Left colon (tissue), 2 donors: ENCODE results near the gene DMXL2. TPM values are rescaled to one million over a fixed set of nuclear protein-coding genes. Genes with fewer than 3 reads are reported as not detected.
"Not testable (repeated sequence)": the region's sequence is repeated elsewhere in the genome, so short reads cannot be mapped to it uniquely, and the experiment has no call there.

Experiments used
- ATAC-seq: fragments of 200-7000 bp; cut with Tn5 transposase; one replicate; pipeline ENCODE4 v1.9.1; 2020; ENCODE audit warnings: mild to moderate bottlenecking, moderate library complexity
- DNase-seq, 2 donors: peaks; one replicate each; pipeline ENCODE4 v3.0.0-alpha.2; 2020
- intact Hi-C, 2 donors: fragments of 100-400 bp; cut with DNase I in 1 of 2; cut with micrococcal nuclease in 1 of 2; formaldehyde crosslinking; loops; one replicate each; pipeline versions ENCODE4 v1.11.2 to v1.14.0; 2022; cut with DNase I, micrococcal nuclease
- total RNA-seq, 2 donors: library from RNA; stranded (reverse); fragmentation: NEBNext Ultra II Directional; extraction: Animal tissue kit (Norgen Biotek cat#: 25700); gene quantifications; one replicate each; pipeline ENCODE4 v1.2.1, GENCODE V29; 2021
- donor health status: DM: no; HTN: no; CAD: no.
- donor health status: DM: yes; HTN: yes; CAD: no.

The DMXL2 gene
- total RNA-seq, 2 donors from 2014 or later = 37.7 to 42.0 TPM

- DNase-seq (no peak), ATAC-seq (no peak)
- intact Hi-C loops = no loop called here
Observed at GRCh38 chr15:51634591-51635198, 12.1 kb upstream of the DMXL2 start.

- peak; percentile 37 for ATAC-seq
- DNase-seq = no peak
- intact Hi-C loops = no loop called here
Observed at GRCh38 chr15:51629612-51630011, 7.0 kb upstream of the DMXL2 start.

DNA sequence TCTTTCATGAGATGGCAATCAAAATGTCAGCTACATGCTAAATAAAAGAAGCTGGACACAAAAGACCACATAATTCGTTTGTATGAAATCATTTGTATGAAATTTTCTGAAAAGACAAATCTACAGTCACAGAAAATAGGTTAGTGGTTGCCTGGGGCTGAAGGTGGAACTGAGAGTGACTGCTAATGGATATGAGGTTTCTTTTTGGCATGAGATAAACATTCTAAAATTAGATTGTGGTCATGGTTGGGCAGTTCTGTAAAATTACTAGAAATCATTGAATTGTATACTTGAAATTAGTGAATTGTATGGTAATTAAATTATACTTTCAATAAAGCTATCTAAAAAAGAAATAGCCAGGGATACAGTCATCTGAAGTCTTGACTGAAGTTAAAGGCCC is 2.7 kb upstream of the DMXL2 start:
- no peak for DNase-seq
- intact Hi-C loops = no loop called here
- ATAC-seq = no peak

- ATAC-seq (no peak), DNase-seq (no peak)
- intact Hi-C loops = no loop called here
Observed at GRCh38 chr15:51624022-51624421, 1.5 kb upstream of the DMXL2 start.

DNA sequence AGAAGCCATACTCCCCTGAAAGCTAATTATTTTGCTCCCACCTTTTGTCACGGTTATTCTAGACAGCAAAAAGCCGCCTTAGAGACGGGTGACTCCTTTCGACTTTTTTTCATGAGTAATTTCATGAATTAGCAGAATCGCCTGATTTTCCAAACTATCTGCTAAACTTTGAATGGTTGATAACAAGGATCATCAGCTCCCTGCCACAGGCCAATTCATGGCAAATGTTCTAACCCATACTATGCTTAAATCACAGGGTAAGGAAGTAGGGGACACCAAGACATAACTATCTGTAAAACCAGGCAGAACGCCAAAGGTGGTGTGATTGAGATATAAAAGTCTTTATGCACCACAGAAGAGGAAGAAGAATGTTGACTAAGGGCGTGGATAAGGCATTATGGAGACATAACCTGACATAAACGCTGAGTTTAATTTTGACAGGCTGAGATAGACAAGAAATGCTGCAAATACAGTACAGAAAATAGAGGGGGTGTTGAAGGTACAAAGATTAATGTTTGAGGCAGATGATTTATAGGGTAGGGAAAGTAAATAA is 891 bp upstream of the DMXL2 start:
- ATAC-seq = peak; percentile 76
- peak; percentile 67 to 78 for DNase-seq
- intact Hi-C loops = no loop called here

DNA sequence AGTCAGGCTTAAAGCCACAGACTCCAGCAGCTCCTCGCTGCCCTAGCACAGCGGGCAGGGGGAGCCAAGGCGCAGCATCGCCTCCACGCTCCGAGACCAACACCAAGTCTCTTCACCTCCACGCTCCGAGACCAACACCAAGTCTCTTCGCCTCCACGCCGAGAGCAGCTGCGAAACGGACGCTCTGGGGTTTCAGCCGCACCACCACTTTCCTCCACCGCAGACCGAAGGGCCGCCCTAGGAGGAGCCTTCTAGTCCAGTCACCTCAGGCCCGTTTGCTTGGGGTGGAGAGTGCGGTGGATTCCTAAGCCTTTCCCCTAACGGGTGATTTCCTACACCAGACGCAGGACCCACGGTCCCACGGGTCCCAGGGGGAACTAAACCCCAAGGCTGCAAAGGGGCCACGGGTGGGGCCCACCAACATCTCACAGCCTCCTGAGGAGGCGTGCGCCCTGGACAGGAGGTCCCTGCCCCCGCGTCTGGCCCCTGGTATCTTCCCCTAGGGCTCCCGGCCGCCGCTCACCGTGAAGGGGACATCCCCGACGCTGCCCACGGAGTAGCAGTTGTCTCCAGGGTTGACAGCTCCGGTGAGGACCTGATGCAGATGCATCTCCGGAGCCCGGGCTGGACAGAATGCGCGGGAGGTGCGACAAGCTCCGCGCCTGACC is 501 bp downstream of the DMXL2 start:
- intact Hi-C loops = no loop called here
- ATAC-seq (peak; percentile 48), DNase-seq (peak; percentile 49 to 59)

DNA sequence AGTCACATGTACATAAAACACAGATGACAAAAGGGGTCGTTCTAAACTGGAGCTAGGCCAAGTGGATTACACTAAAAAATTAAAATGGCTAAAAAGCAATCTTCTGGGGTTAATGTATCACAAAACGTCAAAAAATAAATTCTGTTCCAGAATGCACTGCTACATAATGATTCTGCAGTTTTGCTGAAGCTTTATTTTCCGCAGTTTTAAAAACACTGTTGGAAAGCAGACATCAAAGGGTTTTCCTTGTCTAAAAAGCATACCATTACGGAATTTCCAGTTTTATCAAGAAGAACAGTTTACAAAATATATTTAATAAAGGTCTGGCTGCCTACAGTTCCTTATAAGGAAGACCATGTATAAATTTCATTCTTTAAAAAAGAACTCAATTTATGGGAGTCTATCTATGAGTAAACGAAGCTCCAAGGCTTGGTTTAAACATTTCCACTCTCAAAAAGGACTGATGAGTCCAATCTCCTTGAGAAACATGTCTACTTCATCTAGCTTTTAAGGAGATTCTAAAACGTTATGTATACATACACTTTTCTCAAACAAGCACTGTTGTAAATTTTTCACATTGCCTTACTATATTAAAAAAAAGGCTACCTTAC is 1.3 kb downstream of the DMXL2 start:
- intact Hi-C loops = no loop called here
- ATAC-seq (no peak), DNase-seq (no peak)

GRCh38 chr15:51620641-51621040 is 1.9 kb downstream of the DMXL2 start:
- ATAC-seq (no peak), DNase-seq (no peak)
- intact Hi-C loops = no loop called here

GRCh38 chr15:51620122-51620521 is 2.4 kb downstream of the DMXL2 start:
- intact Hi-C loops = no loop called here
- ATAC-seq (no peak), DNase-seq (no peak)

- intact Hi-C loops = no loop called here
- ATAC-seq = no peak
Observed at GRCh38 chr15:51619331-51620035, 3.1 kb downstream of the DMXL2 start.

DNA sequence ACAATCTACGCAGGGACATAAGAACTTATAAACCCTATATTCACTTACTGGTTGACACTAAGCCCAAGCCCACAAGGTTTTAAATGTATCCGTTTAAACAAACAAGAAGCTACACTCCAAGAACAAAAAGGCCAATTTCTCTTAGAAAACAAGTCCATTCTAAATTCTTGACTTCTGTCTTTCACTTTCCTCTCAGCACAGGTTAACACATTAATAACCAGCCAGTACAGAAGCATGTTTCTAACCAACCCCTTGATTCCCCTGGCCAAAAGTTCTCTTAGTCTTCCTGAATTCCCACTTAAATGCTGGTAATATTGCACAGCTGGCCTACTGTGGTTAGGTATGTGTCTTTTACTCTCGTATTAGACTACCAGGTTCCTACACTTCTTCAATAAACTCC is 4.7 kb downstream of the DMXL2 start:
- intact Hi-C loops = no loop called here
- ATAC-seq (no peak), DNase-seq (no peak)

More at GRCh38 chr15:51619331-51620035, 3.1 kb downstream of the DMXL2 start:
- no peak for DNase-seq

GRCh38 chr15:51613951-51614350 is 8.6 kb downstream of the DMXL2 start:
- peak; percentile 99 for ATAC-seq
- DNase-seq = no peak
- intact Hi-C loops = no loop called here

DNA sequence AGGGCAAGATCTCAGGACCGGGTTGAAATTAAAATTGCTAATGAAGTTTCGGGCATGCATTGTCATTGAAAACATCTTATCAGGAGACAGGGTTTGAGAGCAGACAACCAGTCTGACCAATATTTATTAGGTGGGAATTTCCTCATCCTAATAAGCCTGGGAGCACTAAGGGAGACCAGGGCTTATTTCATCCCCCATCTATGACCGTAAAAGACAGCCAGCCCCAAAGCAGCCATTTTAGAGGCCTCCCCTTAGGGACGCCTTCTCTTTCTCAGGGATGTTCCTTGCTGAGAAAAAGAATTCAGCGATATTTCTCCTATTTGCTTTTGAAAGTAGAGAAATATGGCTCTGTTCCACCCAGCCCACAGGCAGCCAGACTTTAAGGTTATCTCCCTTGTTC is 9.9 kb downstream of the DMXL2 start:
- DNase-seq, ATAC-seq, intact Hi-C loops: not testable (repeated sequence)

DNA sequence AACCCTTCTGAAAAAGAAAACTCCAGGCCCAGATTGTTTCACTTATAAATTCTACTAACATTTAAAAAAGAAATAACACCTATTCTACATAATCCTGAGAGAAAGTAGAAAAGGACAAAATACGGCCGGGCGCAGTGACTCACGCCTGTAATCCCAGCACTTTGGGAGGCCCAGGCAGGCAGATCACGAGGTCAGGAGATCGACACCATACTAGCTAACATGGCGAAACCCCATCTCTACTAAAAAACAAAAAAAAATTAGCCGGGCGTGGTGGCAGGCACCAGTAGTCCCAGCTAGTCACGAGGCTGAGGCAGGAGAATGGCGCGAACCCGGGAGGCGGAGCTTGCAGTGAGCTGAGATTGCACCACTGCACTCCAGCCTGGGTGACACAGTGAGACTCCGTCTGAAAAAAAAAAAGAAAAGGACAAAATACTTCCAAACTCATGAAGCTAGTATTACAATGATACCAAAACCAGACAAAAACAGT is 19.1 kb downstream of the DMXL2 start:
- DNase-seq, intact Hi-C loops, ATAC-seq: not testable (repeated sequence)

DNA sequence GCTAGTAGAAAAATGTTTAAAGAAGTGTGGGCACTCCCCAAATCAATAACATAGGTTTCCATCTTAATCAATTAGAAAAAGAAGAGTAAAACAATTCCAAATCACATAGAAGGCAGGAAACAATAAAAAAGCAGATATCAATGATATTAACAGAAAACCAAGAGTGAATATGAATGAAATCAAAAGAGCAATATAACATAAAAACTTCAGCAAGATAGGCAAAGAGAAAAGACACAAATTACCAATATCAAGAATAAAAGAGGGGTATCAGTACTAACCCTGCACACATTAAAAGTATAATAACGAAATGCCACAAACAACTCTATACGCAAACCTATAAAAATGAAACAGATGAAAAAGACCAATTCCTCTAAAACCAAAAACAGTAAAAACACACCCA is 19.6 kb downstream of the DMXL2 start:
- ATAC-seq (no peak), DNase-seq (no peak)
- intact Hi-C loops = no loop called here

DNA sequence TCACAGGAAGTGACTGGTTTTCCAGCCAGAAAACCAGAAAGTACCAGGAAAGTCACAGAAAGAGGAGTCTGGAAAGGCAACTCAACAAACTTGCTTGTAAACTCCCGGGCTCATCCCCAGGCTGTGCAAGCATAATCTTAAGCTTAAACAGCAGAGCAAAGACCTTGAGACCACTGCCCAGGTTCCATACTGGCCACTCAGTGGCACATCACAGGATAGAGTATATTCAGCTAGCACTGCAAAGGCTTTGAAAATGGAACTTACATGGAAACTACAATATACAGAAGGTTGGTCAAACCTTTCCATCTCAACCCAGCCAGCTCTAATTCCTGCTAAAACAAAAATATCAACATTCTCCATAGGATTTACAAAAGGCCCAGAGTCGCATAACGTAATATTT is 20.1 kb downstream of the DMXL2 start:
- DNase-seq (no peak), ATAC-seq (no peak)
- intact Hi-C loops = no loop called here

- ATAC-seq = no peak
- DNase-seq = no peak
- intact Hi-C loops = no loop called here
Observed at GRCh38 chr15:51601801-51602200, 20.8 kb downstream of the DMXL2 start.

GRCh38 chr15:51600114-51600513 is 22.5 kb downstream of the DMXL2 start:
- intact Hi-C loops = no loop called here
- ATAC-seq = peak; percentile 36
- DNase-seq = no peak

DNA sequence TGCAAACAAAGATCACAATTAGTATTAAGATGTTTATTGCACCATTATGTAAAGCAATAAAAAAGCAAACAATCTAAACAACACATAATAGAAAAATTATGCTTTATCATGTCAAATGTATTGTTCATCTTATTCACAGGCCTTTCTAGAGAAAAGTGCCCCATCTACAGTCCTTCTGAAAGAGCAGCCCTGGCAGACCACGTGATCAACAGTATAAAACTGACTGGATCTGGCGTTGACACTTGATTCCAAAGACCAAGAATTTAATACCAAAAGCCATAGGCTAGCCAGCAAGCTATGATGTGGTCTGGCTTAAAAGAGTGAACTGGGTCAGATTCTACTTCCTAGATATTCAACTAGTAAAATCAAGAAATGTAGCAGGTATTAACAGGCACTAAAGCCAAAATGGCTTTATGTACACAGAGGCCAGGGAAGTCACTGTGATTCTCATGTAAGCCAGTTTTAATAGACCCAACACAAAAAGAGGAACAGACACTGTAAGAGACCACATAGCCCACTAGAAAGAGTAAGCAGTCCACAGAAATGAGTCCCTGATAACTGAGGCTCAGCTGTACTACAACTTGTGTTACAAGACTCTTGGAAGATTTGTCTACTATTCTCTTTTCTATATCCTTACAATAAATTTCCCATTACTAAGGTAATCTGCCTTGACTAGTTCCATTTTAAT is 32.5 kb downstream of the DMXL2 start:
- ATAC-seq = no peak
- no peak for DNase-seq
- intact Hi-C loops = no loop called here
